Keratinocyte (primary cell): ENCODE results near the gene FRRS1L.

ENCODE experiments used
- CTCF ChIP-seq, 3 experiments: IDR thresholded peaks in 1 of 3; conservative IDR thresholded peaks in 1 of 3; optimal IDR thresholded peaks in 1 of 3; 2 replicates in 2 of 3; 3 replicates in 1 of 3; pipeline versions ENCODE3 to v1.5.1; 2011; ENCODE audit warnings: low read length in 3 of 3, mild to moderate bottlenecking in 3 of 3, moderate library complexity in 2 of 3, control low read depth in 1 of 3, inconsistent platforms in 1 of 3; ENCODE audit not compliant: insufficient read depth in 2 of 3; ENCODE audit errors: extremely low read depth in 1 of 3
- EZH2 ChIP-seq: IDR thresholded peaks from one replicate; pipeline ENCODE4 v1.6.1; 2012; ENCODE audit warnings: inconsistent platforms, mild to moderate bottlenecking, low read length, moderate library complexity

GRCh38 chr9:109167716-109168115, 667 bp upstream of the FRRS1L start:
- TF ChIP-seq CTCF (optimal IDR thresholded peaks at IDR 0.05 in 1 of 3, IDR thresholded peaks at IDR 0.05 in 1 of 3, conservative IDR thresholded peaks at IDR 0.05 in 1 of 3; ENCODE audit: extremely low read depth in 1 of 3, insufficient read depth in 2 of 3, low read length in 3 of 3): no peak
- peak; percentile 74 for TF ChIP-seq EZH2
